AG04449 (cell line): Measurements from ENCODE around the gene SFT2D3.

Source experiments
- CTCF ChIA-PET: fragments of 350-600 bp; formaldehyde crosslinking; extraction: SDS; loops from one replicate; lab custom pipeline; 2021; ENCODE audit warnings: antibody characterized with exemption; lab: Yijun Ruan, JAX
- POLR2A ChIA-PET: fragments of 400-600, 350-600 bp; formaldehyde crosslinking; extraction: SDS; loops from one replicate; lab custom pipeline; 2020; ENCODE audit warnings: antibody characterized with exemption, inconsistent platforms; lab: Yijun Ruan, JAX
- DNase-seq: peaks from one replicate; pipeline ENCODE4 v3.0.0-alpha.2; 2010; ENCODE audit warnings: low read depth, low spot score
- H3K4me3 ChIP-seq: 2 replicates; pipeline ENCODE4 v1.5.1; 2011; ENCODE audit warnings: low read depth, mild to moderate bottlenecking, control low read depth, low read length
- CTCF ChIP-seq: IDR thresholded peaks from one replicate; pipeline ENCODE4 v1.5.1; 2011; ENCODE audit warnings: mild to moderate bottlenecking, moderate library complexity, low read length, control low read depth, inconsistent platforms; ENCODE audit not compliant: insufficient read depth; ENCODE audit errors: missing control alignments

SFT2D3 gene

GRCh38 chr2:127654838-127655175, 46.5 kb upstream of the SFT2D3 start:
- ChIA-PET POLR2A (no interaction called here), CTCF (interaction anchor here (1.1 to 3.2 kb wide), 5 partner anchors 15 to 331 kb away, joined by 3 to 19 read pairs (median 4); no protein-coding TSS in a partner anchor)
- H3K4me3 ChIP-seq = no peak overlapping the region
- DNase-seq = no peak
- TF ChIP-seq CTCF = no peak

- no peak for TF ChIP-seq CTCF
- H3K4me3 ChIP-seq = no peak overlapping the region
- POLR2A ChIA-PET = no interaction called here
- DNase-seq = no peak
- CTCF ChIA-PET = interaction anchor here (1.1 to 3.2 kb wide), 5 partner anchors 14 to 331 kb away, joined by 3 to 19 read pairs (median 4); no protein-coding TSS in a partner anchor
Observed at GRCh38 chr2:127655209-127656073, 45.9 kb upstream of the SFT2D3 start.

GRCh38 chr2:127656569-127657231, 44.6 kb upstream of the SFT2D3 start:
- H3K4me3 ChIP-seq = no peak overlapping the region
- no peak for TF ChIP-seq CTCF
- DNase-seq = no peak
- ChIA-PET CTCF (interaction anchor here (1.8 to 3.2 kb wide), 3 partner anchors 8 to 66 kb away, joined by 7 to 19 read pairs (median 7); partner anchors contain the start of gene LIMS2), POLR2A (no interaction called here)

- CTCF ChIA-PET = interaction anchor here (1.5 to 2.1 kb wide), 3 partner anchors 7 to 19 kb away, joined by 3 to 7 read pairs (median 7); partner anchors contain the start of gene LIMS2
- POLR2A ChIA-PET = no interaction called here
- DNase-seq = no peak
- no peak overlapping the region for H3K4me3 ChIP-seq
- TF ChIP-seq CTCF = no peak
Observed at GRCh38 chr2:127657232-127657595, 44.1 kb upstream of the SFT2D3 start.

GRCh38 chr2:127658146-127658545, 43.2 kb upstream of the SFT2D3 start:
- ChIA-PET CTCF (interaction anchor here (1.5 to 2.1 kb wide), 2 partner anchors 8 to 10 kb away, joined by 3 to 7 read pairs; no protein-coding TSS in a partner anchor), POLR2A (no interaction called here)
- TF ChIP-seq CTCF = no peak
- no peak for DNase-seq
- no peak overlapping the region for H3K4me3 ChIP-seq
